Suprapubic skin (tissue), 3 donors: ENCODE results near the gene IGF2BP2.

Source experiments
- CTCF ChIP-seq, 2 donors: fragments of 200-600 bp in 1 of 2; fragments of 450-650 bp in 1 of 2; sonication (generic) in 1 of 2; IDR thresholded peaks; one replicate each; pipeline ENCODE4 v1.5.1; 2016 to 2019; ENCODE audit warnings: antibody characterized with exemption in 2 of 2, mild to moderate bottlenecking in 1 of 2, moderate library complexity in 1 of 2
- EP300 ChIP-seq: sonication (generic); formaldehyde crosslinking; IDR thresholded peaks from one replicate; pipeline ENCODE4 v1.6.1; 2017; ENCODE audit warnings: antibody characterized with exemption

- no peak for TF ChIP-seq CTCF (IDR thresholded peaks at IDR 0.05)
- no peak for TF ChIP-seq EP300
Measured at GRCh38 chr3:185857208-185857607, 32.4 kb upstream of the IGF2BP2 start.
